Mucosa of descending colon (tissue), 3 donors: Measurements from ENCODE around the gene CCDC88C. TPM values are rescaled to one million over a fixed set of nuclear protein-coding genes. Genes with fewer than 3 reads are reported as not detected.
A peak's percentile ranks its signal among the peaks of the same experiment; 100 is the strongest.

ENCODE experiments used
- ATAC-seq: fragments of 200-7000 bp; cut with Tn5 transposase; one replicate; pipeline ENCODE4 v1.9.1; 2020; ENCODE audit warnings: mild to moderate bottlenecking, moderate library complexity
- DNase-seq, 3 donors: peaks; one replicate each; pipeline ENCODE4 v3.0.0-alpha.2; 2020
- H3K36me3 ChIP-seq: fragments of 200-600 bp; one replicate; pipeline ENCODE4 v1.8.0; 2021; ENCODE audit warnings: low read depth, mild to moderate bottlenecking
- H3K4me1 ChIP-seq: fragments of 200-600 bp; one replicate; pipeline ENCODE4 v1.8.0; 2021; ENCODE audit warnings: low read depth, mild to moderate bottlenecking
- H3K4me3 ChIP-seq: fragments of 200-600 bp; one replicate; pipeline ENCODE4 v1.8.0; 2021; ENCODE audit warnings: mild to moderate bottlenecking
- H3K9me3 ChIP-seq: fragments of 200-600 bp; one replicate; pipeline ENCODE4 v1.8.0; 2021; ENCODE audit warnings: mild to moderate bottlenecking
- CTCF ChIP-seq: fragments of 200-600 bp; IDR thresholded peaks from one replicate; pipeline ENCODE4 v1.8.0; 2022; ENCODE audit warnings: antibody characterized with exemption, mild to moderate bottlenecking
- intact Hi-C, 2 donors: fragments of 100-400 bp; cut with DNase I in 1 of 2; cut with micrococcal nuclease in 1 of 2; formaldehyde crosslinking; loops; one replicate each; pipeline versions ENCODE4 v1.11.0 to v1.11.1; 2022; cut with DNase I, micrococcal nuclease
- total RNA-seq, 3 donors: library from RNA; stranded (reverse); fragmentation: NEBNext Ultra II Directional in 2 of 3; extraction: Animal tissue kit (Norgen Biotek cat#: 25700) in 2 of 3; gene quantifications; one replicate each; pipeline versions ENCODE4 v1.2.1 to v1.2.4, GENCODE V29; 2021 to 2023
- donor health status: DM: no; HTN: no; CAD: no; lungs with moderate emphysema.
- donor health status: DM: no; HTN: no; CAD: no.
- donor health status: DM: no; HTN: yes; CAD: no.

The CCDC88C gene
- total RNA-seq, 3 donors from 2014 or later: 30.1 to 62.1 (median 56.6) TPM

- no peak for TF ChIP-seq CTCF
- DNase-seq (no peak), ATAC-seq (no peak)
- H3K4me1 ChIP-seq: peaks cover 23% of the 10 kb centered on the region
- H3K9me3 ChIP-seq: no peaks in the 10 kb centered on the region
- no peak overlapping the region for H3K4me3 ChIP-seq
- intact Hi-C loops: no loop called here
- H3K36me3 ChIP-seq: no peaks in the 10 kb centered on the region
These were observed 64.6 kb downstream of the CCDC88C start for GRCh38 chr14:91352728-91353692.

GRCh38 chr14:91352053-91352452 is 65.6 kb downstream of the CCDC88C start:
- TF ChIP-seq CTCF: no peak
- intact Hi-C loops: no loop called here
- Histone ChIP-seq H3K36me3 (no peaks in the 10 kb centered on the region), H3K4me3 (no peak overlapping the region), H3K9me3 (no peaks in the 10 kb centered on the region), H3K4me1 (peaks cover 20% of the 10 kb centered on the region)
- ATAC-seq: no peak
- no peak for DNase-seq

GRCh38 chr14:91351512-91351862 is 66.1 kb downstream of the CCDC88C start:
- intact Hi-C loops: no loop called here
- Histone ChIP-seq H3K4me1 (peaks cover 19% of the 10 kb centered on the region), H3K9me3 (no peaks in the 10 kb centered on the region), H3K36me3 (no peaks in the 10 kb centered on the region), H3K4me3 (no peak overlapping the region)
- TF ChIP-seq CTCF: no peak
- DNase-seq (no peak), ATAC-seq (no peak)

- Histone ChIP-seq H3K36me3 (no peaks in the 10 kb centered on the region), H3K9me3 (no peaks in the 10 kb centered on the region), H3K4me1 (peaks cover 13% of the 10 kb centered on the region), H3K4me3 (no peak overlapping the region)
- no peak for TF ChIP-seq CTCF
- ATAC-seq (peak; percentile 53), DNase-seq (peak in 1 of 3 donors; percentile 34)
- intact Hi-C loops: no loop called here
These were observed 66.7 kb downstream of the CCDC88C start for GRCh38 chr14:91350813-91351511.

GRCh38 chr14:91350483-91350812 is 67.2 kb downstream of the CCDC88C start:
- no peak for ATAC-seq
- no peak for DNase-seq
- TF ChIP-seq CTCF: no peak
- intact Hi-C loops: no loop called here
- Histone ChIP-seq H3K4me1 (peaks cover 9% of the 10 kb centered on the region), H3K9me3 (no peaks in the 10 kb centered on the region), H3K36me3 (no peaks in the 10 kb centered on the region), H3K4me3 (no peak overlapping the region)
